Prostate gland (tissue), 2 donors: ENCODE data around the gene ZNF681. TPM values are rescaled to one million over a fixed set of nuclear protein-coding genes. Genes with fewer than 3 reads are reported as not detected.

ENCODE experiments used
- DNase-seq: peaks from one replicate; pipeline ENCODE4 v3.0.0-alpha.2; 2019; ENCODE audit warnings: low spot score
- H3K27ac ChIP-seq, 2 donors: fragments of 200-600 bp; sonication (generic); 2 replicates each; pipeline ENCODE4 v1.5.1; 2017 to 2019
- H3K27me3 ChIP-seq: fragments of 200-600 bp; sonication (generic); replicated peaks from 2 replicates; pipeline ENCODE4 v1.5.1; 2019; ENCODE audit not compliant: insufficient read depth
- H3K36me3 ChIP-seq, 2 donors: fragments of 200-600 bp; sonication (generic); 1 replicate in 1 of 2; 2 replicates in 1 of 2; pipeline versions ENCODE4 v1.5.1 to v1.8.1; 2017 to 2019
- H3K4me1 ChIP-seq: fragments of 200-600 bp; sonication (generic); replicated peaks from 2 replicates; pipeline ENCODE4 v1.5.1; 2019
- H3K4me3 ChIP-seq, 2 donors: fragments of 200-600 bp; sonication (generic); 2 replicates each; pipeline ENCODE4 v1.5.1; 2017 to 2019
- H3K9me3 ChIP-seq: fragments of 200-600 bp; sonication (generic); 2 replicates; pipeline ENCODE4 v1.5.1; 2017
- CTCF ChIP-seq, 4 experiments: fragments of 200-600 bp in 2 of 4; fragments of 450-650 bp in 2 of 4; sonication (generic) in 2 of 4; IDR thresholded peaks; 1 replicate in 3 of 4; 2 replicates in 1 of 4; pipeline ENCODE4 v1.5.1; 2016 to 2019; ENCODE audit warnings: antibody characterized with exemption in 4 of 4, mild to moderate bottlenecking in 2 of 4, moderate library complexity in 2 of 4
- POLR2A ChIP-seq: fragments of 450-650 bp; IDR thresholded peaks from one replicate; pipeline ENCODE4 v1.6.1; 2016; ENCODE audit warnings: antibody characterized with exemption, mild to moderate bottlenecking
- POLR2AphosphoS5 ChIP-seq: sonication (generic); formaldehyde crosslinking; IDR thresholded peaks from one replicate; pipeline ENCODE4 v1.6.1; 2017; ENCODE audit warnings: antibody characterized with exemption
- WGBS: methylation state at CpG from one replicate; pipeline ENCODE4 v1.1.5; 2018; 5-methylcytosine and 5-hydroxymethylcytosine counted together
- intact Hi-C: fragments of 100-400 bp; cut with DNase I; formaldehyde crosslinking; loops from one replicate; pipeline ENCODE4 v1.14.2; 2022
- total RNA-seq, 2 donors: library from RNA; depleted of rRNA; stranded (reverse); fragments of >200 nt; gene quantifications; one replicate each; pipeline ENCODE4 v1.1.0, GENCODE V29; 2016

Gene ZNF681
- total RNA-seq, 2 donors from 2014 or later = 2.0 to 3.2 TPM

GRCh38 chr19:23800271-23800670 lies 41.6 kb upstream of the ZNF681 start:
- Histone ChIP-seq H3K4me3 (no peak overlapping the region), H3K36me3 (no peaks in the 10 kb centered on the region), H3K27ac (no peak overlapping the region), H3K9me3 (no peaks in the 10 kb centered on the region), H3K4me1 (no peaks in the 10 kb centered on the region), H3K27me3 (no peaks in the 10 kb centered on the region)
- DNase-seq = no peak
- TF ChIP-seq CTCF (IDR thresholded peaks at IDR 0.05) (no peak), POLR2A (no peak), POLR2AphosphoS5 (no peak)
- WGBS = 60% methylated on average over 3 of the region's 3 CpGs
- intact Hi-C loops = no loop called here

GRCh38 chr19:23799321-23799720 lies 40.6 kb upstream of the ZNF681 start:
- Histone ChIP-seq H3K27ac (no peak overlapping the region), H3K36me3 (no peaks in the 10 kb centered on the region), H3K4me1 (no peaks in the 10 kb centered on the region), H3K4me3 (no peak overlapping the region), H3K27me3 (no peaks in the 10 kb centered on the region), H3K9me3 (no peaks in the 10 kb centered on the region)
- 53% methylated on average over 3 of the region's 5 CpGs for WGBS
- no peak for DNase-seq
- intact Hi-C loops = no loop called here
- no peak for TF ChIP-seq CTCF (IDR thresholded peaks at IDR 0.05)
- no peak for TF ChIP-seq POLR2AphosphoS5

- Histone ChIP-seq H3K36me3 (no peaks in the 10 kb centered on the region), H3K4me1 (no peaks in the 10 kb centered on the region), H3K27ac (no peak overlapping the region), H3K4me3 (no peak overlapping the region), H3K9me3 (no peaks in the 10 kb centered on the region), H3K27me3 (no peaks in the 10 kb centered on the region)
- DNase-seq = no peak
- intact Hi-C loops = no loop called here
- TF ChIP-seq CTCF (IDR thresholded peaks at IDR 0.05) (no peak), POLR2AphosphoS5 (no peak), POLR2A (no peak)
Measured at GRCh38 chr19:23795462-23795861, 36.8 kb upstream of the ZNF681 start.

DNA sequence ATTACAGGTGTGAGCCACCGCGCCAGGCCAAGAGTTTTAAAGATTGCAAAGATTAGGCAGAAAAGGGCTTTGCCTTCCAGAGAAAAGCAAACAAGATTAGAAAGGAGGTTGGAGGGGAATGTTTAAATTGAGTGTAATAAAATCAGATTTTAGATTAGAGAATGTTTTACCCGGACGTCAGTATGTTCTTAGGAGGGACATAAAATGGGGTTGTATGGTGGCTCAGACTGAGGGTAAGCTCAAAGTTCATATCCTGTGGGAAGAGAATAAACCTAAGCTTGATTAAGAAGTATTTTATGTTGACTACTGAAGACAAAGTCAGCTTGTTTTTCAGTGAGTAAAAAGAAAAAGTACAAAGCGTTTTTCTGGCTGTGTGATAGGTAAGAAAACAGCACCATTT lies 34.1 kb upstream of the ZNF681 start:
- H3K36me3 ChIP-seq = no peaks in the 10 kb centered on the region
- H3K4me1 ChIP-seq = no peaks in the 10 kb centered on the region
- no peak for DNase-seq
- no peak for TF ChIP-seq CTCF (IDR thresholded peaks at IDR 0.05)
- no peak for TF ChIP-seq POLR2AphosphoS5
- no peak for TF ChIP-seq POLR2A
- H3K27ac ChIP-seq = no peak overlapping the region
- no peak overlapping the region for H3K4me3 ChIP-seq
- H3K27me3 ChIP-seq = no peaks in the 10 kb centered on the region
- intact Hi-C loops = no loop called here
- 41% methylated on average over 5 of the region's 5 CpGs for WGBS
- H3K9me3 ChIP-seq = no peaks in the 10 kb centered on the region

GRCh38 chr19:23790641-23791488 lies 32.2 kb upstream of the ZNF681 start:
- TF ChIP-seq CTCF (IDR thresholded peaks at IDR 0.05) (no peak), POLR2A (no peak), POLR2AphosphoS5 (no peak)
- intact Hi-C loops = no loop called here
- H3K4me1 ChIP-seq = no peaks in the 10 kb centered on the region
- no peaks in the 10 kb centered on the region for H3K27me3 ChIP-seq
- DNase-seq = no peak
- no peak overlapping the region for H3K4me3 ChIP-seq
- no peaks in the 10 kb centered on the region for H3K9me3 ChIP-seq
- no peaks in the 10 kb centered on the region for H3K36me3 ChIP-seq
- H3K27ac ChIP-seq = no peak overlapping the region
- WGBS = 85% methylated on average over 17 of the region's 17 CpGs
